ENCODE measurements around the gene GNG8.

DNA sequence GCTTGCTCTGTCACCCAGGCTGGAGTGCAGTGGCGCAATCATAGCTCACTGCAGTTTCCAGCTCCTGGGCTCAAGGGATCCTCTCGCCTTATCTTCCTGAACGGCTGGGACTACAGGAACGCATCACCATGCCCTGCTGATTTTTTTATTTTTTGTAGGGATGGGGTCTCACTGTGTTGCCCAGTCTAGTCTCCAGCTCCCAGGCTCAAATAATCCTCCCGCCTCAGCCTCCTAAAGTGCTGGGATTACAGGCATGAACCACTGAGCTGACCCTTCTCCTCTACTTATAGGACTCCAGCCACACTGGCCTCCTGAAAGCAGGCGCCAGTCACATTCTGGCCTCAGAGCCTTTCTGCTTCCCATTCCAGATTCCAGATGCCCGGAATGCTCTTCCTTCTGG, 14.4 kb upstream of the GNG8 start:
- TF ChIP-seq CTCF (IDR thresholded peaks at IDR 0.05) (no peak), POLR2A (IDR thresholded peaks at IDR 0.05) (no peak)
